IPS-18a (cell line): ENCODE measurements around the gene GSTP1.

Source experiments
- H3K27ac ChIP-seq: one replicate; pipeline ENCODE4 v1.5.1; 2013; ENCODE audit warnings: low read length
- H3K27me3 ChIP-seq: one replicate; pipeline ENCODE4 v1.6.1; 2013; ENCODE audit warnings: mild to moderate bottlenecking, low read length; ENCODE audit not compliant: control insufficient read depth, insufficient read depth
- H3K36me3 ChIP-seq: one replicate; pipeline ENCODE4 v1.6.1; 2013; ENCODE audit warnings: low read depth, low read length; ENCODE audit not compliant: control insufficient read depth
- H3K4me1 ChIP-seq: one replicate; pipeline ENCODE4 v1.6.1; 2013; ENCODE audit warnings: low read depth, low read length; ENCODE audit not compliant: control insufficient read depth
- H3K4me3 ChIP-seq: one replicate; pipeline ENCODE4 v1.5.1; 2013; ENCODE audit warnings: low read length
- H3K9ac ChIP-seq: one replicate; pipeline ENCODE4 v1.6.1; 2013; ENCODE audit warnings: mild to moderate bottlenecking, low read length, moderate library complexity
- H3K9me3 ChIP-seq: one replicate; pipeline ENCODE4 v1.6.1; 2013; ENCODE audit warnings: low read depth, low read length; ENCODE audit not compliant: control insufficient read depth

The GSTP1 gene

GRCh38 chr11:67583247-67584204 lies at the start of gene GSTP1:
TSS of gene GSTP1 (plus strand) at chr11:67583812. CDS start at chr11:67583844, 32 bp downstream.
- H3K27ac ChIP-seq: peak within 1 kb of the TSS; percentile 91
- no peaks in the 10 kb centered on the region for H3K9me3 ChIP-seq
- peak within 1 kb of the TSS; percentile 88 for H3K4me3 ChIP-seq
- H3K27me3 ChIP-seq: peaks cover 4% of the 10 kb centered on the region
- H3K4me1 ChIP-seq: peaks cover 32% of the 10 kb centered on the region
- peak within 1 kb of the TSS; percentile 91 for H3K9ac ChIP-seq
- H3K36me3 ChIP-seq: peaks cover 29% of the 10 kb centered on the region

GRCh38 chr11:67534070-67534679 lies 49.4 kb upstream of the GSTP1 start:
- Histone ChIP-seq H3K4me3 (no peak overlapping the region), H3K27me3 (no peaks in the 10 kb centered on the region), H3K4me1 (no peaks in the 10 kb centered on the region), H3K9me3 (peaks cover 16% of the 10 kb centered on the region), H3K36me3 (no peaks in the 10 kb centered on the region), H3K27ac (no peak overlapping the region), H3K9ac (no peak overlapping the region)

GRCh38 chr11:67535561-67535960 lies 48.1 kb upstream of the GSTP1 start:
- Histone ChIP-seq H3K36me3 (no peaks in the 10 kb centered on the region), H3K27ac (no peak overlapping the region), H3K9me3 (peaks cover 16% of the 10 kb centered on the region), H3K4me1 (no peaks in the 10 kb centered on the region), H3K9ac (no peak overlapping the region), H3K4me3 (no peak overlapping the region), H3K27me3 (no peaks in the 10 kb centered on the region)

GRCh38 chr11:67538306-67538705 lies 45.3 kb upstream of the GSTP1 start:
- H3K9ac ChIP-seq: no peak overlapping the region

DNA sequence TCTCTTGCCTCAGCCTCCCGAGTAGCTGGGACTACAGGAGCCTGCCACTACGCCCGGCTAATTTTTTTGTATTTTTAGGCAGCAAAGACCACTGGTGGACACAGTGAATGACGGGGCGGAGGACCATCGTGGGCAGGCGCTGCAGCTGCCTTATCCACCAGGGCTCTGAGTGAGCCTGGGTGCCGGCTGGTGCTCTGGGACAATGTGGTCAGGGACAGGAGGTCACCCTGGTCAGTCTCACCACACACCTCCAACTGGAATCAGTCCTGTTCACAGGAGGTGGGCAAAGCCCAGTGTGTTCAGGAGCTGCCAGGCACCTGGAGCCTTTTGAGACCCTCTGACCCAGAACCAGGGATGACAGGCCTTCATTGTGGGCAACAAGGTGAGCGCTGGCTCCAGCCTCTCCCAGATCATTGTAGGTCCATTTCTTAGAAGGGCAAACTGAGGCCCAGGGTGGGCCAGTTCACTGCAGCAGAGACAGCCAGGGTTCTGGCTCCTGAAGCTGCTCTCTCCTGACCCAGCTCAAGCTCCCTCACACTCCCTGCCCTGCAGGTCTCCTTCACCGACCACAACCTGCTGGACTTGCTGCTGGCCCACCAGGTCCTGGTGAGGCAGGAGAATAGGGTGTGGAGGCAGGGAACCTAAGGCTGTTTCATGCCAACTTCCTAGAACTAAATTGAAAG lies 44.6 kb upstream of the GSTP1 start:
- Histone ChIP-seq H3K4me1 (peaks cover 6% of the 10 kb centered on the region), H3K9me3 (peaks cover 7% of the 10 kb centered on the region), H3K4me3 (no peak overlapping the region), H3K36me3 (no peaks in the 10 kb centered on the region), H3K27me3 (no peaks in the 10 kb centered on the region), H3K27ac (no peak overlapping the region), H3K9ac (no peak overlapping the region)

More at GRCh38 chr11:67538306-67538705, 45.3 kb upstream of the GSTP1 start:
- H3K36me3 ChIP-seq: no peaks in the 10 kb centered on the region
- peaks cover 13% of the 10 kb centered on the region for H3K9me3 ChIP-seq
- no peak overlapping the region for H3K4me3 ChIP-seq
- no peak overlapping the region for H3K27ac ChIP-seq
- no peaks in the 10 kb centered on the region for H3K27me3 ChIP-seq
- peaks cover 6% of the 10 kb centered on the region for H3K4me1 ChIP-seq

GRCh38 chr11:67539550-67539949 lies 44.1 kb upstream of the GSTP1 start:
- H3K9me3 ChIP-seq: peaks cover 2% of the 10 kb centered on the region
- no peak overlapping the region for H3K9ac ChIP-seq
- H3K27me3 ChIP-seq: no peaks in the 10 kb centered on the region
- peaks cover 6% of the 10 kb centered on the region for H3K4me1 ChIP-seq
- H3K27ac ChIP-seq: no peak overlapping the region
- H3K36me3 ChIP-seq: no peaks in the 10 kb centered on the region
- H3K4me3 ChIP-seq: no peak overlapping the region

- no peak overlapping the region for H3K9ac ChIP-seq
- no peak overlapping the region for H3K4me3 ChIP-seq
- no peak overlapping the region for H3K27ac ChIP-seq
- no peaks in the 10 kb centered on the region for H3K27me3 ChIP-seq
- H3K4me1 ChIP-seq: peaks cover 6% of the 10 kb centered on the region
- H3K9me3 ChIP-seq: no peaks in the 10 kb centered on the region
- no peaks in the 10 kb centered on the region for H3K36me3 ChIP-seq
Measured at GRCh38 chr11:67541198-67541597, 42.4 kb upstream of the GSTP1 start.

GRCh38 chr11:67542169-67542568 lies 41.4 kb upstream of the GSTP1 start:
- H3K4me3 ChIP-seq: no peak overlapping the region
- peaks cover 6% of the 10 kb centered on the region for H3K4me1 ChIP-seq
- H3K9ac ChIP-seq: no peak overlapping the region
- no peak overlapping the region for H3K27ac ChIP-seq
- no peaks in the 10 kb centered on the region for H3K36me3 ChIP-seq
- H3K9me3 ChIP-seq: no peaks in the 10 kb centered on the region
- H3K27me3 ChIP-seq: no peaks in the 10 kb centered on the region

GRCh38 chr11:67542971-67543370 lies 40.6 kb upstream of the GSTP1 start:
- Histone ChIP-seq H3K9ac (no peak overlapping the region), H3K4me1 (peaks cover 6% of the 10 kb centered on the region), H3K36me3 (no peaks in the 10 kb centered on the region), H3K27ac (no peak overlapping the region), H3K4me3 (no peak overlapping the region), H3K9me3 (no peaks in the 10 kb centered on the region), H3K27me3 (no peaks in the 10 kb centered on the region)

DNA sequence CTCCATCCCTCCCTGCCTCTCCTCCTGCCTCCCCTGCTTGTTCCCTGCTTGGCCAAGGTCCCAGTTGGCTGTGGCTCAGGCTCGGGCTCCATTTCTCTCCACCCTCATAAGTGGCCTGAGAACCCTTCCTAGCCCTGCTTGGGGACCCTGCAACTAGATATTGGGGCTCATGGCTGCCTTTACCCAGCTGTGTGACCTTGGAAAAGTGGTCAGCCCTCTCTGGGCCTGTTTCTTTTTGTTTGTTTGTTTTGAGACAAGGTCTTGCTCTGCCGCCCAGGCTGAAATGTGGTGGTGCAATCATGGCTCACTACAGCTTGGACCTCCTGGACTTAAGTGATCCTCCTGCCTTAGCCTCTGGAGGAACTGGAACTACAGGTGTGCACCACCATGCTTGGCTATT lies 40.0 kb upstream of the GSTP1 start:
- Histone ChIP-seq H3K36me3 (no peaks in the 10 kb centered on the region), H3K4me3 (no peak overlapping the region), H3K9ac (no peak overlapping the region), H3K4me1 (peaks cover 6% of the 10 kb centered on the region), H3K27ac (no peak overlapping the region), H3K9me3 (no peaks in the 10 kb centered on the region), H3K27me3 (no peaks in the 10 kb centered on the region)

GRCh38 chr11:67544616-67545242 lies 38.9 kb upstream of the GSTP1 start:
- Histone ChIP-seq H3K4me1 (peaks cover 6% of the 10 kb centered on the region), H3K27ac (no peak overlapping the region), H3K27me3 (no peaks in the 10 kb centered on the region), H3K4me3 (no peak overlapping the region), H3K36me3 (no peaks in the 10 kb centered on the region), H3K9ac (no peak overlapping the region), H3K9me3 (no peaks in the 10 kb centered on the region)
